ENCODE results near the gene CFAP61.

The CFAP61 gene

DNA sequence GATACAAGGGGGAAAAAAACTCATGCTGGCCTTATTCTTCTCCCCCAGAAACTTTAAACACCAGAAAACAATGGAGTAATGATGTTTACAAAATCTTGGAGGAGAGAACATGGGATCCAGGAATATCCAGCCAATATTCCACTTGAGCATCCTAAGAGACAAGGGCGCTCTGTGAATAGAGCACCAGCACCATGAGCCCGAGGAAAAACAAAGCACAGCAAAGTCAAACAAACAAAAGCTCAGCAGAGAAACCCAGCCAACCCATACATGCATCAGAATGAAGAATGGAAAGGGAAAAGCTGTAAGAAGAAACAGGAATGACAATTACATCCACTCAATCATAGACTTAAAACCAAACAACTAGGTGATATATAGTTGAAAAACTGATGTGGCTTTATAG, 39.8 kb upstream of the CFAP61 start:
- TF ChIP-seq, protein P1, sequence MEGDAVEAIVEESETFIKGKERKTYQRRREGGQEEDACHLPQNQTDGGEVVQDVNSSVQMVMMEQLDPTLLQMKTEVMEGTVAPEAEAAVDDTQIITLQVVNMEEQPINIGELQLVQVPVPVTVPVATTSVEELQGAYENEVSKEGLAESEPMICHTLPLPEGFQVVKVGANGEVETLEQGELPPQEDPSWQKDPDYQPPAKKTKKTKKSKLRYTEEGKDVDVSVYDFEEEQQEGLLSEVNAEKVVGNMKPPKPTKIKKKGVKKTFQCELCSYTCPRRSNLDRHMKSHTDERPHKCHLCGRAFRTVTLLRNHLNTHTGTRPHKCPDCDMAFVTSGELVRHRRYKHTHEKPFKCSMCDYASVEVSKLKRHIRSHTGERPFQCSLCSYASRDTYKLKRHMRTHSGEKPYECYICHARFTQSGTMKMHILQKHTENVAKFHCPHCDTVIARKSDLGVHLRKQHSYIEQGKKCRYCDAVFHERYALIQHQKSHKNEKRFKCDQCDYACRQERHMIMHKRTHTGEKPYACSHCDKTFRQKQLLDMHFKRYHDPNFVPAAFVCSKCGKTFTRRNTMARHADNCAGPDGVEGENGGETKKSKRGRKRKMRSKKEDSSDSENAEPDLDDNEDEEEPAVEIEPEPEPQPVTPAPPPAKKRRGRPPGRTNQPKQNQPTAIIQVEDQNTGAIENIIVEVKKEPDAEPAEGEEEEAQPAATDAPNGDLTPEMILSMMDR (IDR thresholded peaks at IDR 0.05; ENCODE audit: low read length, missing control alignments): no peak
- no peak for DNase-seq (ENCODE audit: low read depth)
- no peak overlapping the region for H3K4me3 ChIP-seq (replicated peaks; ENCODE audit: low read depth, low read length)

- peak; percentile 39 for DNase-seq (ENCODE audit: low read depth)
- TF ChIP-seq, protein P1 (IDR thresholded peaks at IDR 0.05; ENCODE audit: low read length, missing control alignments): no peak
- no peak overlapping the region for H3K4me3 ChIP-seq (replicated peaks; ENCODE audit: low read depth, low read length)
These were observed 37.7 kb upstream of the CFAP61 start for GRCh38 chr20:20014659-20015058.

DNA sequence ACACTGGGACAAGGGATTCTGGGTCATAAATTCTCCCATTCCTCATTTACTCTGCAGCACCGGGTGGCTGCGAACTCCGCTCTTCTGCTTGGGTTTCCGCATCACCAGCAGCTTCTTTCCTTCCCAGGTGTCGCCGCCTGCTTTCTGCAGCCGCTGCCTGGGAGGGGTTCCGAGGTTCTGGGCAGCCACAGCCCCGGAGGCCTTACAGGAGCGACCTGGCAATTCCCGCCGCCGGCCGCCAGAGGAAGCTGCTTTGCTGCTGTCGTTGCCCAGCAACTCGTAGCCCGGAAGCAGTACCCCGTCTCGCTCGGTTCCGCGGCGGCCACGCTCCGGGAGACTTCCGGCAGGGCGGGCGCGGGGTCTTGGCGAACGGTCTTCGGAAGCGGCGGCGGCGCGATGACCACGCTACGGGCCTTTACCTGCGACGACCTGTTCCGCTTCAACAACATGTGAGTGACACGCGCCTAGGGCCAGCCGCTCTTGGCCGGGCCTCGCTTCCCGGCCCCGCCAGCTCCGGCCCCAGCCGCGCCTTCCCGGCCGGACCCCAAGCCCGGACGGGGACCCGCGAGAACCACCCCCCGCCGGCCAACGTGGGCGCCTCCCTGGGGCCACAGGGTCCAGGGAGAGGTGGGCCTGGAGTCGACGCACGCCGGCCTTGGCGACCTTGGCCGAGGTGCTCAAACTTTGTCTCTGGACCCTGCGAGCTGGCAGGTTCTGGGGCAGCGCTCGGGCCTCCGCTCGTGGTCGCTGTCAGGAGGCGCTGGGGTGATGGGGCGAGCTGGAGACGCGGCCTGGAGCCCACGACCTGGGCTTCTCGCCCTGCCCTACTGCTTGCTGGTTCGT, 35.1 kb upstream of the CFAP61 start, which contains the start of gene NAA20:
Gene NAA20 (plus strand): TSS at position 362 of the 843 bp plus-strand sequence. CDS start 35 bp downstream, at position 397.
- peak; percentile 93 for DNase-seq (ENCODE audit: low read depth)
- H3K4me3 ChIP-seq (replicated peaks; ENCODE audit: low read depth, low read length): peak within 1 kb of the TSS; percentile 85
- TF ChIP-seq, protein P1 (IDR thresholded peaks at IDR 0.05; ENCODE audit: low read length, missing control alignments): peak; percentile 64

DNA sequence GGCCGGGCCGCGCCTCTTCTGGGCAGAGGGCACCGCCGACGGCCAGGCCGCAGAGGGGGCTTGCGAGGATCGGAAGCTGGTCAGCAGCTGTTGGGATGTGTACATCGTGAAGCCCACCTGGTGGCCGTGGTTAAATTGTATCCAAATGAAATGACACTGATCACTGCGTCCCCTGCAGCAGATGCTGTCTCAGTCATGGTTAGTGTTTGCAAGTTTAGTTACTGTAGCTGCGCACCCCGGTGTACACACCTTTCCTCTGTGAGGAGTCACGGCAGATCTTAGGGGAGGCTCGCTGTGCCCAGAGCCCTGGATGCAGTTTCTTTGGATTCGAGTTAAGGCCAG, 34.5 kb upstream of the CFAP61 start:
- TF ChIP-seq, protein P1 (IDR thresholded peaks at IDR 0.05; ENCODE audit: low read length, missing control alignments): no peak
- peak overlapping the region; percentile 85 for H3K4me3 ChIP-seq (replicated peaks; ENCODE audit: low read depth, low read length)
- DNase-seq (ENCODE audit: low read depth): no peak

- DNase-seq (ENCODE audit: low read depth): no peak
- TF ChIP-seq, protein P1 (IDR thresholded peaks at IDR 0.05; ENCODE audit: low read length, missing control alignments): no peak
- H3K4me3 ChIP-seq (replicated peaks; ENCODE audit: low read depth, low read length): peak overlapping the region; percentile 85
These were observed 34.0 kb upstream of the CFAP61 start for GRCh38 chr20:20018366-20018765.

- TF ChIP-seq, protein P1 (IDR thresholded peaks at IDR 0.05; ENCODE audit: low read length, missing control alignments): no peak
- H3K4me3 ChIP-seq (replicated peaks; ENCODE audit: low read depth, low read length): no peak overlapping the region
- no peak for DNase-seq (ENCODE audit: low read depth)
These were observed 33.2 kb upstream of the CFAP61 start for GRCh38 chr20:20019123-20019522.

- no peak for DNase-seq (ENCODE audit: low read depth)
- no peak overlapping the region for H3K4me3 ChIP-seq (replicated peaks; ENCODE audit: low read depth, low read length)
- TF ChIP-seq, protein P1 (IDR thresholded peaks at IDR 0.05; ENCODE audit: low read length, missing control alignments): no peak
These were observed 31.4 kb upstream of the CFAP61 start for GRCh38 chr20:20020908-20021307.

Data from fibroblast of pulmonary artery (primary cell).